GM18508 (cell line): ENCODE results near the gene BANK1.

Experiments used
- ATAC-seq: cut with Tn5 transposase; IDR thresholded peaks from one replicate; pipeline ENCODE4 v1.9.1; 2021; ENCODE audit warnings: moderate number of reproducible peaks; ENCODE audit not compliant: insufficient read depth, unreplicated experiment

BANK1 gene

DNA sequence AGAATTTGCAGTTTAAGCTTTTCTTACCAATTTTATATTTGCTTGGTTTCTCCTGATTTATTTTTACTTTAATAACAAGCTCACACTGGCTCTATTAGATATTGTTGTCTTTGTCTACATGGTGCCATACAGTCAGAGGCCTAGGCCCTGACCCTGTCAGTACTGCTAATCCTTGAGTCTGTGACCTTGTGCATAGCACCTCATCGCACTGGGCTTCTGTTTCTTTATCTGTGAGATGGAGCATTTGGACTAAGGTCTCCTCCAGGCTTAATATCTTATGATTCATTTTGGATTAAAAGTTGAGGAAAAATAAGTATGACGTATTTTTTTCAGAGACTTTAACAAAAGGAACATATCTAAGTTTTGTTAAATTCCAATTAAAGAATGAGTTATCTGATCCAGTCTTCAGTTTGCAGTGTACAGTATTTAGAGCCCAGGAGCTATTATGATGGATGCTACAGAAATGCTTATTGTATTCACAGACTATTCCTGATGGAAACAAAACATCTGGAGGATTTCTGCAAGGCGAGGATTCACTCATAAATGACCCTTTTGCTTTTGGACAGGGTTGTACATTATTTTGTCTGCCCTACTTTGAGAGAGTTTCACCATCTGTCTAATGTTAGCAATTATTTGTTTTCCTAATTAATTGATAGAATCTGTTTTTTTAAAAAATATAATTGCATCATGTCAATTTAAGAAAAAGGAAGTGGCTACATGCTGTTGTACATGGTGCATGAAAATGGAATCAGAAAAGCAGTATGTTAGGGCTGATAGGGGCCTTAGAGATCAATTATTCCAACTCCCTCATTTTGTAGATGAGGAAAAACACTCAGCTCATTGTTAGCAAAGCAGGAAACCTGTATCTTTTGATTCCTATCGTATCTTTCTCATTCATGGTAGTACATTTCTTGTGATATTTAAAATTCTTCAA, 203.6 kb downstream of the BANK1 start:
- no peak for ATAC-seq

DNA sequence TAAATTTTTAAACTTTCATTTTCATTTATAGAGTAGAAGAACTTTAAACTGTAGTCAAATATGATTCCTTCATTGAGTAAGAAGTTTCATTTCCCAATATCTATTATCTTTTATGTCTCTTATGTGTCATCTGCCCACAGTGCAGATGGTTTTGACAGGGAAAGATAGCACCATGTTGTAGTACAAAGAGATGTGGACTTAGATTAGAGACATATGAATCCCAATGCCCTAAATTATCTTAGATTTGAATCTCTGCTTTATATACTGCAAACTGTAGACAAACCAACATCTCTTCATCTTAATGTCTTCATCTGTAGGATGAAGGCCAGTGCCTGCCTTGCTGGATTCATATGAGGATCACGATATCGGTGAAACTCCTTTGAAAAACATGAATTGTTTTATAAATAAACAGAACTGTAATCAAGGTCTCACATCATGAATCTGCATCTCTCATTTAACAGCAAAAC, 217.5 kb downstream of the BANK1 start:
- peak; percentile 99 for ATAC-seq

DNA sequence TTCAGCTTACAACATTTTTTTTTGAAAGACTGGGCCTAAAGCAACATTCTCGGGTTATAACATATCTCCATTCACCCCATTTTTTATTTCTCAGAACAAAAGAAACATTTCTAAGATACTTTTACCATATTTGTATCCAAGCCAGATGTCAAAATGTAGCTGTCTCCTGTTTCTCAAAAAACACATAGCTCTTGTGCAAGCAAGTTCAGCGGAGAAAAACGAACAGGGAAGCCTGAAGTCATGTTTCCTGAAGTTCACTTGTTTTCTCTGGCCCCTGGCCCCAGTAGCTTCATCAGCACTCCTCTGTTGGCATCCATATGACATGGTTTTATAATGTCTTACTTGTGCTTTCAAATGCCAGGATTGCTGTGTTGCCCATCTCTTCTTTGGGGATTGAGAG, 218.2 kb downstream of the BANK1 start:
- ATAC-seq: no peak

DNA sequence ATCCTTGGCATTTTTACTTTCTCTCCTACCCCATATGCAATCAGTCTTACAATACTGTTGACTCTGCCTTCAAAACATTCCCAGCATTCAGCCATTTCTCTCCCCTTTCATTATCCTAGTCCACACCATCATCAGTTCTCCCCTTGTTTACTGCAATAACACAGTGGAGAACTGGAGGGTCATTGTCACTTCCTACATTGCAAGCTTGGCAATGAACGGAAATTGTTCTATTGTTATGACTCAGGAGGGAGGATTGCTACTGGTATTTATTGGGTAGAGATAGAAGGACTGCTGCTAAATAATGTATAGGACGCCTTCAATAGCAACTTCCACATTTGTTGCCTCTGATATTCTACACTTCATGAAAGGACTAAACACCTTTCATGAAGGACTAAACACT, 231.8 kb downstream of the BANK1 start:
- no peak for ATAC-seq

DNA sequence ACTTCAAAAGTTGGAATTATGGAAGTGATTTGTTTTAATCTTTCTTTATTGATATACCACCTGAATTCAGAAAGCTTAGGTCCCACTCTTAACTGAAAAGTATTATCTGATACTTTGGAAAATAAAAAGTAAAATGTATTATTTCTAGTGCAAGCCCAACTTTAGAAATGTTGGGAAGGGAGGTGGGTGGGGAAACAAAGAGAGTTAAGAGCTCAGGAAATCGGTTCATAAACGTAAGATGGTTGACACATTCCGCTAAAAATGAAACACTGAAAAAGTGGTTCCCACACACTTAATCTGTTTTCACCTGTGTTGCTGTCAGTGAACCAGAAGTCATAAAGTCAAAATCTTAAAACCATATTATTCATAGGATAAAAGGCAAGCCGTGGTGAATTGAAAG, 237.4 kb downstream of the BANK1 start:
- no peak for ATAC-seq

DNA sequence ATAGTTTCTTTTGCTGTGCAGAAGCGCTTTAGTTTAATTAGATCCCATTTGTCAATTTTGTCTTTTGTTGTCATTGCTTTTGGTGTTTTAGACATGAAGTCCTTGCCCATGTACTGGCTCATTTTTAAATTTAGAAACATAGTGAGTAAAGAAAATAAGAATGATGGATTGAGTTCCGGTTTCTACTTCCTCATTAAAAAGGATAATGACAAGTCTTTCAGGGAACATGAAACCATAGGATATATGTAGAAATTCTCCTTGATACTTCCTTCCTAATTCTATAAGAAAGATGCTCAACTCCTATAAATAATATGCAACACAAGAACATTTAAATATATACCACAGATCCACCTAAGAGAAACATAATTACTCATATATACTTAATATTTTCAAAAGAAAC, 240.9 kb downstream of the BANK1 start:
- no peak for ATAC-seq

DNA sequence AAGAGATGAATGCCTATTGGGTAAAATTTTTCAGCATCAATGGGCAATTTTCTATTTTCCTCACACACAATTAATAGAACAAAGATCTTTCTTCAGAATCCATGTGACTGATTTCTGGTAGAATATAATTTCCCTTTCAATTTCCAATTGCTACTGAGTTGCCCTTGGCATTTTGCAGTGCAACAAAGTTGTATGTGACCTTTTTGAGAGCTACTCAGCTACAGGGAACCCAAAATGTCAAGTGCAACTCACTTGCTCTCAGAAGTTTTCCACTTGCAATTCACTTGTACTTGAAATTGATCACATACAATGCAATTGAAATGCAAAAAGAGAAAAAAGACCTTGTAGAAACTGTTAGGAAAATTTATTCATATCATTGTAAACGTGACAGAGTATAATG, 245.5 kb downstream of the BANK1 start:
- no peak for ATAC-seq

DNA sequence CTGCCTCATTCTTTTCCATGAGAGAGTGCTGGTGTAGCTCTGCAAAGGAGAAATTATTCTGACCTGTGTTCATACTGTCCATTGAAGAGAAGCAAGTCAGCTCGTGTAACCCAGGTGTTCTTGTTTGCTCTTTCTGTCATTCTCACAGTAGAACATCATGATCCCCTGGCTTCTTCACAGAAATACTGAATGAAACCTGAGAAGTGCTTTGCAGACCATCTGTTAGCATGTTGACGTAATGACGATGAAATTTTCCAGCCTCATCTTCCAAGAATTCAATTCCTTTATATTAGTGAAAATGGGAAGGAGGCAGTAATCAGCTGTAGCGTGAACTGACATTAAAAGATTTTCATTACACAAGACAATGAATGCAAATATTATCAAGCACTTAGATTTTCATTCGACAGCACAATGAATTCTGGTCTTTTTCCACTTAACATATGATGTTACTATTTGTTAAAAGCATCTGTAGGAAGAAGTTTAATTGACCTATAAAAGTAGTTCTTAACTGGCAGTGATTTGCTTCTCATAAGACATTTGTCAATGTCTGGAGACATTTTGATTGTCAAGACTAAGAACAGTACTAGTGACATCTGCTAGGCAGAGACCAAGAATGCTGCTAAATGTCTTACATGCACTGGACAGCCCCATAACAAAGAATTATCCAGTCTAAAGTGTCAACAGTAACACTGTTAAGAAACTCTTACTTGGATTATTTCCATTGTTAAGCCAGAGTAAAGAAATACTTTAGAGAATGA, 246.3 kb downstream of the BANK1 start:
- no peak for ATAC-seq

DNA sequence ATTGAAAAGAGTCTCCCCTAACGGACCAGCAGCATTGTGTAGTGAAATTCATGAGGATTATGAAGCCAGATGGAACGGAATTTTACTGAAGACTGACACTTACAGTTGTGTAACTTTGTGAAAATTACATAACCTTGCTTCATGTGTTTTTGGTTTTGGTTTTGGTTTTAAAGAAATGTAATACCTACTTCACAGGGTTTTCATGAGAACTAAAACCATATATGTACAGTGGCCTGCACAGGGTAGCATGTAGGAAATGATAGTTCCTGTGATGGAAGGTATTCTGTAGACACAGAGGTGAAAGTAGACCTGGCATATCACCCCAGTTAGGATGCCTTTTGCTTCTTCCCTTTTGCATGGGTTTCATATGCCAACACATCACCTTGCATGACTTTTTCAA, 247.0 kb downstream of the BANK1 start:
- ATAC-seq: no peak

DNA sequence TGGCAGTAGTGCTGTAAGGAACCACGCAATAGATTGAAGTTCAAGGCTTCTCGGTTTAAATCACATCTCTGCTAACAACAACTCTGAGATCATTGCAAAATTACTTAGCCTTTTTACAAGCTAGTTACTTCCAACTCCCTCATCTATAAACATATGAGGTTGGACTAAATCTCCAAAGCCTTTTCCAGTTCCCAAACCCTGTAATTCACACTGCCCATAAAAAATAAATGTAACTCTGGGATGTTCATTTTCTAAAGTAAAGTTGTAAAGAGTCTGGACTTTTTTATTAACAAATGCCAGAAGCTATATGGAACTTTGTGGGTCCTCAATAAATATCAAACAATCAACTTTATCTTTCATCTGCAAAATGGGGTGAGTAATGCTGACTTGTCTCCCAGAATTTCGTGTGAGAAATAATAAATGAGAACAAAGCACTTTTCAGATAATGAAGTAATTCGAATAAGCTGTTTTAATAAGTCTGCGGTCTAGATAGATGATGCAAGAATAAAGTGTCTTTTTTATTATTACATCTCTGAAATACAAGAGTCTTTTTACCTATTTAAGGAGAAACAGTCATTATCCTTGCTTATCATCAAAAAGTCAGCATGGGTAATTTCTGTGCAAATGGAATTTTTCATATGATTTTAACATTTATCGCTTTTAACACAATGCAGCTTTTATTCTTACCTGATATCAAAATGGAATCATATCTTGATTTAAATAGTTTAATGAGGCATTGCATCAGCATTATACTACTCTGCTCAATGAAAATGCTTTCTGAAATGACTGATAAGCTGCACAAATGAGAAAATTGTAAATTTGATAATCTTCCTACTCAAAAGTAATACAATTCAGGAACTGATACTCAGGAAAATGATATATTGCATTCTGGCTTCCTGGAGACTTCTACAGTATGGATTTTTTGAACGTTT, 252.6 kb downstream of the BANK1 start:
- ATAC-seq: no peak

DNA sequence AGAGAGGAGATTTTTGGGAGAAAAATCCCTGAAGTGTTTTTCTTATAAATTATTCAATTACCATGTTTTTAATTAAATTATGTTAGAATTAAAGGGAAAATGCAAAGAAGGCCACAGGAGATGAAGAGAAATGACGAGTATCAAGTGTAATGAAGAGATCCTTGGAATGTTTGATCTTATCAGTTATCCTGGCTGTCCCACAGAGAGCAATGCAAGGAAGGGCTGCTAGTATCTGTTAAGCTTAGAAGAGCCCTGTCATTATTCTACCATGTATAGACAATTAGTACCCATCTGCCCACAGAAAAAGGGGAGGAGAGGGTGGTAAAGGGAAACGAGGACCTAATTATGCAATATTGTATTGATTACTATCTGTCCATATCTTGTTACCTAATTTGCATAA, 257.1 kb downstream of the BANK1 start:
- no peak for ATAC-seq

DNA sequence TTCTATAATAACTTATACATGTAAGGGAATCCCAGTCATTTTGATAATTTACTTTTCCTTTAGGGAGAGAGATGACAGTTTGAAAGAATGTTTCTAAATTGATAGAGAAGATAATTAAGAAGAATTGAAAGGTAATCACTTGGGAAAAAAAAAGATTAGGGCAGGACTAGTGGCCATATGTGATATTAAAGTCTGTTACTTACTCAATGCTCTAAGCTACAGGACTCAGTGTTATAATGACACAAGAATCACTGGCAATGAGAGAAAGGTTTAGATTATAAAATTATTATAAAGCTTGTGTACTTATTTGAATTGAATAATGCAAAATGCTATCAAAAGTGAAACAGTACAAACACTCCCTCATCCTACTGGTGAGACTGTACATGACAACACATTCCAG, 265.3 kb downstream of the BANK1 start:
- no peak for ATAC-seq

DNA sequence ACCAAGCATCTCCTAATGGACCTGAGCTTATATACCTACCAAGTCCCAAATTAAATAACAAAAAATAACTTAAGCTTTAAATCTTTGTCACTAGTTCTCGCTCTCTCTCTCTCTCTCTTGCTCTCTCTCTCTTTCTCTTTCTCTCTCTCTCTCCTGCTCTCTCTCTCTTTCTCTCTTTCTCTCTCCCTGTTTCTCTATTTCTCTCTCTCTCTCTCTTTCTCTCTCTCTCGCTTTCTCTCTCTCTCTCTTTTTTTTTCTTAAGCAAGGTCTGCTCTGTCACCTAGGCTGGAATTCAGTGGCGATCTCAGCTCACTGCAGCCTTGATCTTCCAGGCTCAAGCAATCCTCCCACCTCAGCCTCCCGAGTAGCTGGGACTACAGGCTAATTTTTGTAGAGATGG, 266.6 kb downstream of the BANK1 start:
- ATAC-seq: no peak

DNA sequence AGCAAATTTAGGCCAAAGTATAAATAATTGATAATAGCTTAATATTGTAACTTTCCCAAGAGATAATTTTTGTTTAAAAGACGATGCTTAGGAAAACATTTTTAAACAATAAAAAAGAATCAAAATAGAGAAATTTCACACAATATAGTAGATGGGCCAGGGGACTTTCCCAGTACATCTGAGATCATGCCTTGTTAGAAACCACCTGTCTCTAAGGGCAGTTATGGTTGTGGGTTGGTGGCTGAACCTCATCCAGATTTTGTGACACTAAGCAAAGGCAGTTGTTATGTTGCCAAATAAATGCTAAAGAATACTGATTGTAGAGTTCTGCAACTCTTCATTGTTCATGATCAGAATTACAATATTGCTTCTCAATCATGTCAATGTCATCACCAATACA, 270.6 kb downstream of the BANK1 start:
- ATAC-seq: peak; percentile 84

DNA sequence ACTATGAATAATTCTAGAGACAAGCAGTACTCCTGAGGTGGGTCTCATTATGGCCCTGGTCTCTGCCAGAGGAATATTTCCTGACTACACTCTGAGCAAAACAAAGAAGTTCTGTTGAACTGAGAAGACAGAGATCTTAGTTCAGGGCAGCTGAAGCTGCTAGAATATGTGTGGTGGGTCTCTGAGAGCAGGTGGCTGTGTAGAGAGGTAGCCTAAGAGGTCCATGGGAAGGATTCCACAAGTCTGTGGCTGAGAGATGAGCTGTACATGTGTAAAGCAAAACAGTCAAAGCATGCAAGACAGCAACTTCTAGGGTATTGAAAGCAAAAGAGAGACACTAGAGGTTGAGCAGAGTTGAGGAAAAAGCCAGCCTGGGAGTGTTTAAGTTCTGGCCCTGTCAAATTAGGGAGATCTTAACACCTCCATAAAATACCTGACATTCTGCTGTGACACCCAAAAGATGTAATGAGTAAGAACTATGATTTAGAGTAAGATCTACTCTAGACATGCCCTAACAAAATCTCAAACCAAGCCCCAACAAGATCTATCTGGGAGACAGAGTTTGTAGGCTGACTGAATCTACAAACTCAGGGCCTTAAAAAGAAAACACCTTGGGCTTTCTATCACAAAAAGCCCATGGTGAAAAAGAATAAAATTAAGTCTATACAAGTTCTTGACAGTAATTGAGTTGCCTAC, 274.4 kb downstream of the BANK1 start:
- no peak for ATAC-seq

DNA sequence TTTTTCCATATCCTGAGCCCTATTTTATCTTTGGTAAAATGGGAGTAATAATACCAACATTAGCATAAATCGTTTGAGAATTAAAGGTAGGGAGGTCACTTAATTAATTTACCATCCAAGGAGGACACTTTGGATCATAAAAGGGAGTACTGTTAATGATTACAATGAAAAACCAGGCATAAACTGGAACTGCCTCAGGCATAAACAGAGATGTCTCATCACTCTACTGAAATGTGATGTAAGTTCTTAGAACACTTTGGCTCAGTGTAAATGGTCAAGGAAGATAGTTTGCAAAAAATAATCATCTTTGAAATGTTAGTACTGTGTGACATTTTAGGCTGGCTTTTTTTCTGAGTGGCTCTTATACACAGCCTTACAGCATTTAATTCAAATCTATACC, 286.1 kb downstream of the BANK1 start:
- ATAC-seq: no peak

DNA sequence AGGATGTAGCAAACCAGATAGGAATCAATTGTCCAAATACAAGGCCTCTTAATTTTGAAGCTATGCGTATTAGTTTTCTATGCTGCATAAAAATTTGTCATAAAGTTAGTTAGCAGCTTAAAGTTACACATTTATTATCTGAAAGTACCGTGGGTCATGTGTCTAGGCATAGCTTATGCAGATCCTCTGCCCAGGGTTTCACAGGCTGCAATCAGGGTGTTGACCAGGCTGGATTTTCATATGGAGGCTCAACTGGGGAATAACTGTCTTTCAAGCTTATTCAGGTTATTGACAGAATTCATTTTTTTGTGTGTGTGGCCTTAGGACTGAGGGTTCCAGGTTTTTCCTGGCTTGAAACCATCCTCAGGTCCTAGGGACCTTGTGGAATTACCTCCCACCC, 289.7 kb downstream of the BANK1 start:
- no peak for ATAC-seq

DNA sequence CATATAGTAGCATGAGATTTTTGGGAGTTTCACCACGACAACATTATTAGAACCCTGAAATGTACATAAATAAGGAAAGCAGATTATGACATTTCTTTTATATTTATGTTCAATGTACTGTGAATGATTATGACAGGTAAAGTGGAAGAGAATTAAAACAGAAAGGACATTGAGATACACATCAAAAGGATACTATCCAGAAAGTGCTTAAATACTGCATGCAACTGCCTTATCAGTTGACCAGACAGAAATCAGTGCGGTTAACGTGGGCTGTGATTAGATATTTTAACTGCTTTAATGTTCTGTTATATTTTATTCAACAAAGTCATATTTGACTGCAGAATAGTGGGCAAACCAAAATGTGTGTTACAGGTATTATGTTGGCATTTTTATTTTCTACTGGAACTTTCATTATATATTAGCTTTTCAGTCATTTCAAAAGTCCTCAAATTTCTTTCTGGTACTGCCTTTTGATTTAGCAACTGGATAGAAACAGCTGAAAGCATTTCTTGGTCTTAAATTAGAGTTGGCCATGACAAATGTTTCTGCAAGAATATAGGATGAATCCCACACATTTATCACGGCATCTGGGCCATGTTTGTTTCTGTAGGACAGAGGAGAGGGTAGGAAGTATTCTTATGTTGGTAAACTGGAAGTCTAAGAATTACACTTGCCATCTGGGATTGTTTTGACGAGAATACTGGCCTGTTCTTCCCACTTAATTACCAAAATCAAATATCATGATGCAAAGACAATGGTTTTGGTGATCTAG, 299.5 kb downstream of the BANK1 start:
- ATAC-seq: no peak

DNA sequence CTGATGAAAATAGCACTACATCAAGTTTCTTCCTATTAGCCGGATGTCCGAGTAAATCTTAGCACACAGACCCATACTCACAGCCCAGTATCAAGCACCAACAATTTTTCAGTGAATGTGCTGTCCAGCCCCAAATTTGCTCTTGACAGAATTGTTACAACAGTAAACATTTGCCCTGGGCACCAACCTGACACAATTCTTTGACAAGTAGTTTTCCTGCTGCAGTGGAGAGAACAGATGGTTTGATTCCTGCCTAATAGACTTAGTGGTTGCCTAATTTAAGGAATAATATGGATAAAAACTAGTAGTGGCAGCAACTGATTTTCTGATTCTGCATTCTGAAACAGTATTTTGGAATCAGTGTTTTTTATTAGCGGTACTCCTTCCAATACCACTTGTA, 301.1 kb downstream of the BANK1 start:
- no peak for ATAC-seq
